DND-41 (cell line): ENCODE measurements around the gene CYB561.

Experiments used
- ATAC-seq: fragments of 200-7000 bp; cut with Tn5 transposase; 3 replicates; pipeline ENCODE4 v1.9.1; 2021; ENCODE audit warnings: low read depth; ENCODE audit not compliant: insufficient read depth
- DNase-seq: peaks from one replicate; pipeline ENCODE4 v3.0.0-alpha.2; 2020
- H2AFZ ChIP-seq: 2 replicates; pipeline ENCODE4 v1.6.0; 2012; ENCODE audit warnings: low read depth, low read length
- H3K27ac ChIP-seq: 2 replicates; pipeline ENCODE4 v1.5.1; 2012; ENCODE audit warnings: low read length, inconsistent platforms
- H3K27me3 ChIP-seq: fragments of 200-600 bp; sonication (generic); 2 replicates; pipeline ENCODE4 v1.6.0; 2012; ENCODE audit warnings: low read length, mild to moderate bottlenecking, inconsistent platforms; ENCODE audit not compliant: insufficient read depth, poor library complexity
- H3K36me3 ChIP-seq: 2 replicates; pipeline ENCODE4 v1.5.1; 2012; ENCODE audit warnings: low read length, inconsistent platforms; ENCODE audit not compliant: insufficient read depth
- H3K4me1 ChIP-seq: 2 replicates; pipeline ENCODE4 v1.5.1; 2012; ENCODE audit warnings: mild to moderate bottlenecking, low read length; ENCODE audit not compliant: insufficient read depth
- H3K4me2 ChIP-seq: 2 replicates; pipeline ENCODE4 v1.6.0; 2012; ENCODE audit warnings: mild to moderate bottlenecking, moderate library complexity, low read length, inconsistent platforms; ENCODE audit not compliant: insufficient read depth
- H3K4me3 ChIP-seq, 2 experiments: fragments of 200-600 bp in 1 of 2; shearing (Covaris generic) in 1 of 2; 2 replicates each; pipeline ENCODE4 v1.5.1; 2012 to 2016; ENCODE audit warnings: inconsistent platforms in 2 of 2, low read length in 2 of 2, mild to moderate bottlenecking in 2 of 2, low read depth in 1 of 2, moderate library complexity in 1 of 2
- H3K79me2 ChIP-seq: 2 replicates; pipeline ENCODE4 v1.6.0; 2012; ENCODE audit warnings: low read length, inconsistent platforms; ENCODE audit not compliant: insufficient read depth
- H3K9ac ChIP-seq: 2 replicates; pipeline ENCODE4 v1.6.0; 2012; ENCODE audit warnings: low read depth, mild to moderate bottlenecking, inconsistent platforms, low read length, moderate library complexity
- H3K9me3 ChIP-seq: 2 replicates; pipeline ENCODE4 v1.5.1; 2012; ENCODE audit warnings: low read length, moderate library complexity, mild to moderate bottlenecking, inconsistent platforms; ENCODE audit not compliant: insufficient read depth, severe bottlenecking
- H4K20me1 ChIP-seq: 2 replicates; pipeline ENCODE4 v1.6.0; 2012; ENCODE audit warnings: low read length; ENCODE audit not compliant: insufficient read depth
- CTCF ChIP-seq: IDR thresholded peaks from 2 replicates; pipeline ENCODE4 v1.5.1; 2012; ENCODE audit warnings: borderline replicate concordance, low read length, moderate library complexity, mild to moderate bottlenecking; ENCODE audit not compliant: poor library complexity, severe bottlenecking; ENCODE audit errors: extremely low read depth
- EZH2 ChIP-seq: IDR thresholded peaks from 3 replicates; pipeline ENCODE4 v1.6.1; 2012; ENCODE audit warnings: borderline replicate concordance, low read depth, mild to moderate bottlenecking, moderate library complexity, low read length, inconsistent platforms; ENCODE audit not compliant: severe bottlenecking

The CYB561 gene

GRCh38 chr17:63483038-63483437 lies 36.9 kb upstream of the CYB561 start:
- H3K4me2 ChIP-seq = no peak overlapping the region
- H3K27ac ChIP-seq = no peak overlapping the region
- no peak overlapping the region for H3K9ac ChIP-seq
- peaks cover 7% of the 10 kb centered on the region for H3K27me3 ChIP-seq
- H4K20me1 ChIP-seq = peaks cover 9% of the 10 kb centered on the region
- no peaks in the 10 kb centered on the region for H3K79me2 ChIP-seq
- peaks cover 1% of the 10 kb centered on the region; the same call in 1 of the 2 replicates for H3K4me1 ChIP-seq
- no peak for ATAC-seq
- TF ChIP-seq CTCF = no peak
- no peak for TF ChIP-seq EZH2
- DNase-seq = no peak
- H3K36me3 ChIP-seq = no peaks in the 10 kb centered on the region
- H3K9me3 ChIP-seq = no peaks in the 10 kb centered on the region
- H3K4me3 ChIP-seq = no peak overlapping the region
- no peak overlapping the region for H2AFZ ChIP-seq

- H3K4me2 ChIP-seq = no peak overlapping the region
- H3K27me3 ChIP-seq = peaks cover 13% of the 10 kb centered on the region
- H3K79me2 ChIP-seq = no peaks in the 10 kb centered on the region
- no peak overlapping the region for H2AFZ ChIP-seq
- no peak overlapping the region for H3K4me3 ChIP-seq
- peaks cover 6% of the 10 kb centered on the region for H3K4me1 ChIP-seq
- H3K9ac ChIP-seq = no peak overlapping the region
- peaks cover 14% of the 10 kb centered on the region for H4K20me1 ChIP-seq
- no peak for TF ChIP-seq CTCF
- no peak for TF ChIP-seq EZH2
- no peak overlapping the region for H3K27ac ChIP-seq
- ATAC-seq (no peak), DNase-seq (no peak)
- H3K9me3 ChIP-seq = no peaks in the 10 kb centered on the region
- no peaks in the 10 kb centered on the region for H3K36me3 ChIP-seq
Measured at GRCh38 chr17:63482509-63482908, 36.4 kb upstream of the CYB561 start.

GRCh38 chr17:63481488-63481870 lies 35.4 kb upstream of the CYB561 start:
- Histone ChIP-seq H2AFZ (no peak overlapping the region), H3K36me3 (no peaks in the 10 kb centered on the region), H4K20me1 (peaks cover 16% of the 10 kb centered on the region), H3K27me3 (peaks cover 23% of the 10 kb centered on the region), H3K4me1 (peaks cover 17% of the 10 kb centered on the region), H3K9ac (no peak overlapping the region), H3K79me2 (no peaks in the 10 kb centered on the region), H3K27ac (no peak overlapping the region), H3K9me3 (no peaks in the 10 kb centered on the region), H3K4me3 (no peak overlapping the region), H3K4me2 (no peak overlapping the region)
- TF ChIP-seq CTCF (no peak), EZH2 (no peak)
- ATAC-seq (no peak), DNase-seq (no peak)
